Measurements from ENCODE around the gene PLA2G5. TPM values are rescaled to one million over a fixed set of nuclear protein-coding genes. Genes with fewer than 3 reads are reported as not detected.

PLA2G5 gene
- total RNA-seq, 1 donor from 2014 or later = not detected

DNA sequence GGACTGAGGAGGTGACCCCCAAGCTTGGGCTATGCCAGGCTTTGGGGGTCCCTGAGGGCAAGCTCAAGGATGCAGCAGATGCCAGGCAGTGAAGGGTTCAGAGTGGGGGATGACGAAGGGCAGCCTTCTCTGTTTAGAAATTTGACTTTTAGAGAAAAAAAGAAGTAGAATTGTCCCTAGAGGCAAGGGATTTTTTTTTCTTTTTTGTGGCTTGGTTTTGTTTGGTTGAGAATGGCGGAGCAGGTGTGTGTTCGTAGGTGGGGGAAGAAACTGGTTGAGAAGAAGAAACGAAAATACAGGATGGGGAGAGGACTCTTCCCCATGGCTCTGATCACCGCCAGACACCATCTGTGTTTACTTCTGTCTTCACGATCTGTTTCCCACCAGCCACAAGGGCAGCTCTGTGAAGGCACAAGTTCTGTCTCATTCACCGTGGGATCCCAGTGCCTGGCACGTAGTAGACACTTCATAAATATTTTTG lies 8.2 kb downstream of the PLA2G5 start:
- H3K27ac Mint-ChIP-seq = peak overlapping the region; percentile 8
- no peaks in the 10 kb centered on the region for H3K9me3 Mint-ChIP-seq (ENCODE audit: low read depth)
- peaks cover 12% of the 10 kb centered on the region for H3K27me3 Mint-ChIP-seq
- no peaks in the 10 kb centered on the region for H3K36me3 Mint-ChIP-seq (ENCODE audit: insufficient read depth)
- TF ChIP-seq, protein P1, sequence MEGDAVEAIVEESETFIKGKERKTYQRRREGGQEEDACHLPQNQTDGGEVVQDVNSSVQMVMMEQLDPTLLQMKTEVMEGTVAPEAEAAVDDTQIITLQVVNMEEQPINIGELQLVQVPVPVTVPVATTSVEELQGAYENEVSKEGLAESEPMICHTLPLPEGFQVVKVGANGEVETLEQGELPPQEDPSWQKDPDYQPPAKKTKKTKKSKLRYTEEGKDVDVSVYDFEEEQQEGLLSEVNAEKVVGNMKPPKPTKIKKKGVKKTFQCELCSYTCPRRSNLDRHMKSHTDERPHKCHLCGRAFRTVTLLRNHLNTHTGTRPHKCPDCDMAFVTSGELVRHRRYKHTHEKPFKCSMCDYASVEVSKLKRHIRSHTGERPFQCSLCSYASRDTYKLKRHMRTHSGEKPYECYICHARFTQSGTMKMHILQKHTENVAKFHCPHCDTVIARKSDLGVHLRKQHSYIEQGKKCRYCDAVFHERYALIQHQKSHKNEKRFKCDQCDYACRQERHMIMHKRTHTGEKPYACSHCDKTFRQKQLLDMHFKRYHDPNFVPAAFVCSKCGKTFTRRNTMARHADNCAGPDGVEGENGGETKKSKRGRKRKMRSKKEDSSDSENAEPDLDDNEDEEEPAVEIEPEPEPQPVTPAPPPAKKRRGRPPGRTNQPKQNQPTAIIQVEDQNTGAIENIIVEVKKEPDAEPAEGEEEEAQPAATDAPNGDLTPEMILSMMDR (IDR thresholded peaks at IDR 0.05; ENCODE audit: unreplicated experiment) = no peak
- H3K4me3 Mint-ChIP-seq (ENCODE audit: low read depth) = no peak overlapping the region
- peaks cover 4% of the 10 kb centered on the region for H3K4me1 Mint-ChIP-seq (ENCODE audit: low read depth)
- DNase-seq (ENCODE audit: low spot score, unreplicated experiment) = no peak

DNA sequence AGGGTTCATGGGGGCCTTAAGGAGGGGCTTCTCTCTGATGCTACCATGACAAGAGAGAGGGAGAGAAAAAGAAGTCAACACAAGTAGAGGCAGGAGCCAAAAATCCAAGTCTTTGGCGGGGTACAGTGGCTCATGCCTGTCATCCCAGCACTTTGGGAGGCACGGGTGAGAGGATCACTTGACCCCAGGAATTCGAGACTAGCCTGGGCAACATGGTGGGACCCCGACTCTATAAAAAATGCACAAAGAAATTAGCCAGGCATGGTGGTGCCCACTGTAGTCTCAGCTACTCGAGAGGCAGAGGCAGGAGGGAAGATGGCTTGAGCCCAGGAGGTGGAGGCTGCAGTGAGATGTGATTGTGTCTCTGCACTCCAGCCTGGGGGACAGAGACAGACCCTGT lies 8.7 kb downstream of the PLA2G5 start:
- no peaks in the 10 kb centered on the region for H3K36me3 Mint-ChIP-seq (ENCODE audit: insufficient read depth)
- peaks cover 12% of the 10 kb centered on the region for H3K27me3 Mint-ChIP-seq
- no peak overlapping the region for H3K4me3 Mint-ChIP-seq (ENCODE audit: low read depth)

DNA sequence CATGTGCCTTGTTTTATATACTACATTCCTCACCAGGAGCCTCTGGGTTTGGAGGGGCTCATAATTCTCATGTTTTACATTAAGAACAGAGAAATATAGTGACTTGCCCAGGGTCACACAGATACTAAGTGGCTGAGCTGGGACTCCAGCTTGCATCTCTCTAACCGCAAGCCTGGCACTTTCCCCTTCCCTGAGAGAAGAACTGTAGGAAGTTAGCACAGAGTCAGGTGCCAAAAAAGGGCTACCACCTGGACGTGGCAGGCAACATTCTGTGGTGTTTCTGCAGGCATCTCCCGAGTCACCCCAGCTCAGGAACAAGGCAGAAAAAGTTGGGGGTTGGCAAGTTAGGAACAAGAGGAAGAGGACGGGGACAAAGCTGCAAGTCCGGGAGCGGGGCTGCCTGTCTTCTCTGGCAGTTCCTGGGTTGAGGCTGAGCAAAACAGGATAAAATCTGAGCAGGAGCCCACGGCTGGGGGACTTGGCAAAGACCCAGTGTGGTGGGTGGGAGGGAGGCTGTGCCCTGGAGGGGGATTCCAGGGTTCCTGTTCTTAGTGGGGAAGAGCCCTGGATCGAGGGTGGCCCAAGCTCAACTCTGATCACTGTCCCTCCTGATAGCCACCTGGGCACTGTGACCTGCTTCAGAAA lies 9.8 kb downstream of the PLA2G5 start:
- H3K9me3 Mint-ChIP-seq (ENCODE audit: low read depth) = no peaks in the 10 kb centered on the region
- TF ChIP-seq, protein P1 (IDR thresholded peaks at IDR 0.05; ENCODE audit: unreplicated experiment) = no peak

More for the DNA sequence above, 8.7 kb downstream of the PLA2G5 start:
- DNase-seq (ENCODE audit: low spot score, unreplicated experiment) = no peak
- Mint-ChIP-seq H3K4me1 (ENCODE audit: low read depth) (peaks cover 4% of the 10 kb centered on the region), H3K27ac (no peak overlapping the region), H3K9me3 (ENCODE audit: low read depth) (no peaks in the 10 kb centered on the region)
- TF ChIP-seq, protein P1 (IDR thresholded peaks at IDR 0.05; ENCODE audit: unreplicated experiment) = no peak

DNA sequence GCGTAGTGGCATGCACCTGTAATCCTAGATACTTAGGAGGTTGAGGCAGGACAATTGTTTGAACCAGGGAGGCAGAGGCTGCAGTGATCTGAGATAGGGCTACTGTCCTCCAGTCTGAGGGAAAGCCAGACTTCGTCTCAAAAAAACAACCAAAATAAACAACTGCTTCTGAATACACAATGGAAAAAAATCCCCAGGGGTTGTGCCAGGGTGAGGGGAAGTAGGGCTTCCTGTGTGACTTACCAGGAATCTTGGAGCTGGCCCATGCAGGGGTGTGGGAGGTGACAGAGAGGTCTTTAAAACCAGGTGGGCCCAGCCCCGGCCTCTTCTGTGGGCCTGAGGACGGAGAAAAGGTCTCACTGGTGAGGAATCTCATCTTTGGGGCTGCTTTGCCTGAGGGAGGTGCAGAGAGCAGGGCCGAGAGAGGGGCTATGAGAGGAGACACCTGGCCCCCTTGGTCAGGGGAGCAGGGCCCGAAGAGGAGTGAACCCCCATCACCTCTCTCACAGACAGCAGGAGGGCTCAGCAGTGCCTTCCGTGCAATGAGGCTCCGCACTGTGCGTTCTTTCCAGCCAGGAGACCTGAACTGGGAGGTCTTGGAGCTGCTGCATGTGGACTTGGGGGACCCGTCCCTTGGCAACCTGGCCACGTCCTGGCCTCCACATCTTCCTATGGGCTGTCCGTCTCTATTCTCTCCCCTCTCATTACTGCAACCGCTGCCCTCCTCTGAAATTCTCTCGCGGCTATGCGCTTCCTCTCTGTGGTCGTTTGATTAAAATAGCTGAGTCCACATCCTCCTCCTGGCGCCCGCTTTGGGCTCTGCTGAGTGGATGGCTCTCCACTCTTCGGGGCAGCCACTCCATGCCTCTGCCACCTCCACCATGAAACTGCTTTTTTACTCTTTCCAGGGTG lies 10.7 kb downstream of the PLA2G5 start:
- no peak overlapping the region for H3K27ac Mint-ChIP-seq
- TF ChIP-seq, protein P1 (IDR thresholded peaks at IDR 0.05; ENCODE audit: unreplicated experiment) = no peak
- H3K4me1 Mint-ChIP-seq (ENCODE audit: low read depth) = peaks cover 4% of the 10 kb centered on the region
- no peak overlapping the region for H3K4me3 Mint-ChIP-seq (ENCODE audit: low read depth)
- H3K36me3 Mint-ChIP-seq (ENCODE audit: insufficient read depth) = no peaks in the 10 kb centered on the region
- DNase-seq (ENCODE audit: low spot score, unreplicated experiment) = no peak
- peaks cover 9% of the 10 kb centered on the region for H3K27me3 Mint-ChIP-seq
- no peaks in the 10 kb centered on the region for H3K9me3 Mint-ChIP-seq (ENCODE audit: low read depth)

More for the DNA sequence above, 9.8 kb downstream of the PLA2G5 start:
- peaks cover 4% of the 10 kb centered on the region for H3K4me1 Mint-ChIP-seq (ENCODE audit: low read depth)
- no peaks in the 10 kb centered on the region for H3K36me3 Mint-ChIP-seq (ENCODE audit: insufficient read depth)
- H3K4me3 Mint-ChIP-seq (ENCODE audit: low read depth) = no peak overlapping the region
- DNase-seq (ENCODE audit: low spot score, unreplicated experiment) = no peak
- peaks cover 9% of the 10 kb centered on the region for H3K27me3 Mint-ChIP-seq
- no peak overlapping the region for H3K27ac Mint-ChIP-seq

DNA sequence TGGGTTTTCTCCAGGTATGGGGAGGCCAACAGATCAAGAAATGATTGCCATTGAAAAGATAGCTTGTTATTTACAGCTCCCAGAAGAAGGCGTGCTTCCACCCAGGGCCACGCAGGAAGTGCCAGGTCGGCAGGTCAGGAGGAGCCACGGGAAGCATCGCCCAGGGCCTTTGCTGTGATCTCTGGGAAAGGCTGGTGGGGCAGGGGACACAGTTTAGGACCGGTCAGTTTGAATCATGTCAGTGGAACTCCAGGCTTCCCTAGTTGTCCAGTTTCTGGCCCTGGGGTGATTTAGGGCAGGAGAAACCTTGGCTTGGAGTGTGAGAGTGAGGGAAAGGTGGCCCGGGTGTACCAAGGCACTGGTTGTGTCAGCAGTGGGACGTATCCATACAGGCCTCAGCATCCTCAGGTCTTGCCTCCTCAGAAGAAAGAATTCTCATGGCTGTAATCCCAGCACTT lies 11.4 kb downstream of the PLA2G5 start:
- no peak overlapping the region for H3K4me3 Mint-ChIP-seq (ENCODE audit: low read depth)
- no peak overlapping the region for H3K27ac Mint-ChIP-seq
- peaks cover 4% of the 10 kb centered on the region for H3K4me1 Mint-ChIP-seq (ENCODE audit: low read depth)
- TF ChIP-seq, protein P1 (IDR thresholded peaks at IDR 0.05; ENCODE audit: unreplicated experiment) = no peak
- no peak for DNase-seq (ENCODE audit: low spot score, unreplicated experiment)
- peaks cover 9% of the 10 kb centered on the region for H3K27me3 Mint-ChIP-seq
- no peaks in the 10 kb centered on the region for H3K36me3 Mint-ChIP-seq (ENCODE audit: insufficient read depth)
- H3K9me3 Mint-ChIP-seq (ENCODE audit: low read depth) = no peaks in the 10 kb centered on the region

All from progenitor cell of endocrine pancreas (in vitro differentiated cells).